GM19467 (cell line): ENCODE measurements around the gene PAX7.
"Not testable (repeated sequence)": the region's sequence is repeated elsewhere in the genome, so short reads cannot be mapped to it uniquely, and the experiment has no call there.

ENCODE experiments used
- ATAC-seq: cut with Tn5 transposase; IDR thresholded peaks from one replicate; pipeline ENCODE4 v1.9.1; 2021; ENCODE audit warnings: mild to moderate bottlenecking, moderate library complexity; ENCODE audit not compliant: unreplicated experiment

PAX7 gene

GRCh38 chr1:18630511-18631495 is at the start of gene PAX7:
Gene PAX7 (plus strand): TSS chr1:18630846. CDS start chr1:18631604, 758 bp downstream.
- no peak for ATAC-seq

GRCh38 chr1:18581420-18581880 is 49.2 kb upstream of the PAX7 start:
- no peak for ATAC-seq

- no peak for ATAC-seq
Observed at GRCh38 chr1:18582890-18583289, 47.8 kb upstream of the PAX7 start.

GRCh38 chr1:18583326-18583941 is 47.2 kb upstream of the PAX7 start:
- no peak for ATAC-seq

- not testable (repeated sequence) for ATAC-seq
Observed at GRCh38 chr1:18586016-18586415, 44.6 kb upstream of the PAX7 start.

GRCh38 chr1:18588093-18588492 is 42.6 kb upstream of the PAX7 start:
- no peak for ATAC-seq

GRCh38 chr1:18592368-18592767 is 38.3 kb upstream of the PAX7 start:
- no peak for ATAC-seq

GRCh38 chr1:18597160-18598042 is 33.2 kb upstream of the PAX7 start:
- ATAC-seq, result no peak

GRCh38 chr1:18599086-18599485 is 31.6 kb upstream of the PAX7 start:
- no peak for ATAC-seq

- ATAC-seq, result no peak
Observed at GRCh38 chr1:18599704-18600103, 30.9 kb upstream of the PAX7 start.

GRCh38 chr1:18602533-18603211 is 28.0 kb upstream of the PAX7 start:
- ATAC-seq, result no peak

- ATAC-seq, result no peak
Observed at GRCh38 chr1:18603212-18603852, 27.3 kb upstream of the PAX7 start.

- ATAC-seq, result no peak
Observed at GRCh38 chr1:18606443-18607288, 24.0 kb upstream of the PAX7 start.

GRCh38 chr1:18607289-18607760 is 23.3 kb upstream of the PAX7 start:
- no peak for ATAC-seq

GRCh38 chr1:18608534-18608933 is 22.1 kb upstream of the PAX7 start:
- no peak for ATAC-seq

- ATAC-seq, result no peak
Observed at GRCh38 chr1:18611311-18611710, 19.3 kb upstream of the PAX7 start.

- ATAC-seq, result no peak
Observed at GRCh38 chr1:18612073-18612472, 18.6 kb upstream of the PAX7 start.

- no peak for ATAC-seq
Observed at GRCh38 chr1:18614069-18614735, 16.4 kb upstream of the PAX7 start.
